MCF 10A (cell line): ENCODE data around the gene BTK. TPM values are rescaled to one million over a fixed set of nuclear protein-coding genes. Genes with fewer than 3 reads are reported as not detected.

Source experiments
- BruUV-seq: library from RNA; stranded (reverse); fragments of 400-500 nt; replicated peaks from 2 replicates; lab custom pipeline; 2021; lab: Mats Ljungman, UMichigan
- CTCF ChIA-PET: fragments of 300-600 bp; sonication (Branson Sonifier 250); formaldehyde crosslinking; extraction: SDS; loops from one replicate; lab custom pipeline; 2021; ENCODE audit warnings: antibody characterized with exemption, inconsistent platforms; lab: Yijun Ruan, JAX
- POLR2A ChIA-PET: fragments of 300-600, 350-650 bp; sonication (Branson Sonifier 250); formaldehyde crosslinking; extraction: SDS; loops from one replicate; lab custom pipeline; 2020; ENCODE audit warnings: antibody characterized with exemption, inconsistent platforms; lab: Yijun Ruan, JAX
- DNase-seq: peaks from one replicate; pipeline ENCODE4 v3.0.0-alpha.2; 2018; ENCODE audit not compliant: unreplicated experiment
- H3K27ac Mint-ChIP-seq: one replicate; pipeline ENCODE4 v1.8.0; 2022; ENCODE audit warnings: mild to moderate bottlenecking, low read depth, mixed read lengths; ENCODE audit not compliant: unreplicated experiment
- H3K27me3 Mint-ChIP-seq: one replicate; pipeline ENCODE4 v1.8.0; 2022; ENCODE audit warnings: mixed read lengths; ENCODE audit not compliant: insufficient read depth, unreplicated experiment
- H3K36me3 Mint-ChIP-seq: one replicate; pipeline ENCODE4 v1.8.0; 2022; ENCODE audit warnings: mild to moderate bottlenecking, moderate library complexity, mixed read lengths; ENCODE audit not compliant: insufficient read depth, unreplicated experiment
- H3K4me1 Mint-ChIP-seq: one replicate; pipeline ENCODE4 v1.8.0; 2022; ENCODE audit warnings: mixed read lengths; ENCODE audit not compliant: insufficient read depth, unreplicated experiment
- H3K4me3 Mint-ChIP-seq: one replicate; pipeline ENCODE4 v1.8.0; 2022; ENCODE audit warnings: mild to moderate bottlenecking, moderate library complexity, mixed read lengths; ENCODE audit not compliant: unreplicated experiment
- H3K9me3 Mint-ChIP-seq: one replicate; pipeline ENCODE4 v1.8.0; 2022; ENCODE audit warnings: mixed read lengths; ENCODE audit not compliant: unreplicated experiment
- CTCF ChIP-seq: fragments of 200-600 bp; IDR thresholded peaks from one replicate; pipeline ENCODE4 v1.8.0; 2022; ENCODE audit warnings: antibody characterized with exemption, mild to moderate bottlenecking; ENCODE audit not compliant: unreplicated experiment
- intact Hi-C: fragments of 100-400 bp; cut with micrococcal nuclease; formaldehyde crosslinking; loops from 2 replicates; pipeline ENCODE4 v1.14.1; 2022
- total RNA-seq: library from RNA; stranded (reverse); gene quantifications from 2 replicates; pipeline ENCODE4 v1.2.3, GENCODE V29; 2022

The BTK gene
- total RNA-seq, 1 experiment from 2014 or later: not detected

- H3K9me3 Mint-ChIP-seq: no peaks in the 10 kb centered on the region
- peaks cover 27% of the 10 kb centered on the region for H3K36me3 Mint-ChIP-seq
- peaks cover 40% of the 10 kb centered on the region for H3K27me3 Mint-ChIP-seq
- POLR2A ChIA-PET: no interaction called here
- H3K4me1 Mint-ChIP-seq: no peaks in the 10 kb centered on the region
- BruUV-seq: no TSS peak
- intact Hi-C loops: no loop called here
- TF ChIP-seq CTCF: no peak
- no peak overlapping the region for H3K4me3 Mint-ChIP-seq
- H3K27ac Mint-ChIP-seq: no peak overlapping the region
- DNase-seq: no peak
- CTCF ChIA-PET: interaction anchor here (0.7 to 2.0 kb wide), 3 partner anchors 23 to 704 kb away, joined by 3 to 4 read pairs (median 3); no protein-coding TSS in a partner anchor
Measured at GRCh38 chrX:101388604-101389003, 2.6 kb upstream of the BTK start.

- peaks cover 9% of the 10 kb centered on the region for H3K36me3 Mint-ChIP-seq
Measured at GRCh38 chrX:101386542-101386885, 523 bp upstream of the BTK start.

GRCh38 chrX:101385026-101385684, 836 bp downstream of the BTK start:
- Mint-ChIP-seq H3K9me3 (no peaks in the 10 kb centered on the region), H3K4me1 (no peaks in the 10 kb centered on the region), H3K27ac (no peak overlapping the region), H3K36me3 (no peaks in the 10 kb centered on the region), H3K4me3 (no peak overlapping the region), H3K27me3 (peaks cover 38% of the 10 kb centered on the region)
- POLR2A ChIA-PET: no interaction called here
- CTCF ChIA-PET: no interaction called here
- TF ChIP-seq CTCF: no peak
- BruUV-seq: no TSS peak
- intact Hi-C loops: no loop called here
- DNase-seq: no peak

More at GRCh38 chrX:101386542-101386885, 523 bp upstream of the BTK start:
- Mint-ChIP-seq H3K27ac (no peak overlapping the region), H3K4me1 (no peaks in the 10 kb centered on the region), H3K27me3 (peaks cover 42% of the 10 kb centered on the region), H3K4me3 (no peak overlapping the region), H3K9me3 (no peaks in the 10 kb centered on the region)
- DNase-seq: no peak
- POLR2A ChIA-PET: no interaction called here
- BruUV-seq: no TSS peak
- no peak for TF ChIP-seq CTCF
- intact Hi-C loops: no loop called here
- CTCF ChIA-PET: no interaction called here

- TF ChIP-seq CTCF: no peak
- no peak overlapping the region for H3K27ac Mint-ChIP-seq
- intact Hi-C loops: no loop called here
- H3K4me3 Mint-ChIP-seq: no peak overlapping the region
- H3K9me3 Mint-ChIP-seq: no peaks in the 10 kb centered on the region
- ChIA-PET POLR2A (interaction anchor here (0.6 kb wide), 1 partner anchor 8 kb away, joined by 4 read pairs; no protein-coding TSS in a partner anchor), CTCF (no interaction called here)
- no peaks in the 10 kb centered on the region for H3K4me1 Mint-ChIP-seq
- peaks cover 51% of the 10 kb centered on the region for H3K27me3 Mint-ChIP-seq
- H3K36me3 Mint-ChIP-seq: no peaks in the 10 kb centered on the region
- no TSS peak for BruUV-seq
- DNase-seq: no peak
Measured at GRCh38 chrX:101383679-101384205, 2.2 kb downstream of the BTK start.
